Stimulated activated CD4-positive, alpha-beta T cell treated with anti-CD3 and anti-CD28 coated beads, Interleukin-15, amount 100 ng/mL, for 1 hour (primary cell): ENCODE results near the gene ANGPTL2.

ENCODE experiments used
- DNase-seq, 2 donors: peaks; one replicate each; pipeline ENCODE4 v3.0.0-alpha.2; 2020; ENCODE audit warnings: low read depth in 1 of 2, low spot score in 1 of 2

Gene ANGPTL2

DNA sequence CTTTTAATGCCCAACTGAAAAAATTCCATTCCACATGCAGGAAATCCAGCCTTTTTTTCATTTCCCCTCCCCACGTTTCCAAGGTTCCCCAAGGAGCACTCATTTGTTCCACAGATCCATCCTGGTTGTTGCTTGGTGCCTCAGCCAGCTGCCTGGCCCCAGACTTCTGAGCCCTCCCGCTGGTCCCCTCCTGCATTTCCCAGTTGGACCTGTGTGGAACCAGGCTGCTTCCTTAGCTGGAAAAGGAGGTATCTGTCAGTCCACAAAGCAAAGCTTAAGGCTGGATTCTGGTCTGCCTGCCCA is 44.8 kb downstream of the ANGPTL2 start:
- no peak for DNase-seq

DNA sequence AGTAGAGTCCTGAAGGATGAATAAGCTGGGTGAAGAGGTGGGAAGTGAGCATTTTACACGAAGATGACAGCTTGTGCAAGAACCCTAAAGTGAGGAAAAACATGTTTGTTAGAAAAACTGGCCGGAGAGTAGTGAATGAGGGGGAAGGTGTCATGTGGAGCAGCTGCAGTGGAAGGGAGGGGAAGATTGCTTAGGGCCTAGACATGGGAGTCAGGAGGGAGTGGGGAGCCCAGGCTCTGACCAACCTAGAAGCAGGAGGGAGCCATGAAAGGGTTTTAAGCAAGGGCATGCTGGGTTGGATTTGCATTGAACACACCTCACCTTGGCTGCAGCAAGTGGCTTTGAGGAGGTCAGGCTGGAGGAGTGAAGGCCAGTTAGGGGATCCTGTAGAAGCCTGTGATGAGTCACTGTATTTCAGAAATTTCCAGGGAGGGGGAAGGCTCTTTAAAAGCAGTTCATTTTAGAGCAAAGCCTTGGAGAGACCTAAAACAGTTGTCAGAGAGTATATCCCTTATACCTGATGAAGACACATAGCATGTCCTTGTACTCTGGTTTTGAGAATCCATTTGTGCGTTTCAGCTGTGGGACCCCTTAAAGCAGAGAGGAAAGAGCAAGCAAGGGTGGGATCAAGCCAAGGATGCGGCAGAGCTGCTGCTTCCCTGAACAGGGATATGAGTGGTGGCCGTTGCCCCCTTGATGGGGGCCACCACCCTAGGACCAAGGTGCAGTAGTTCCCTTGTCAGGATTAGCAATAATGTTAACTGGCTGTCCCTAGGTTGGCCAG is 45.4 kb downstream of the ANGPTL2 start:
- no peak for DNase-seq

GRCh38 chr9:127075624-127076372 is 46.6 kb downstream of the ANGPTL2 start:
- no peak for DNase-seq

- no peak for DNase-seq
These were observed 47.6 kb downstream of the ANGPTL2 start for GRCh38 chr9:127074561-127075548.

GRCh38 chr9:127067603-127068220 is 54.7 kb downstream of the ANGPTL2 start:
- no peak for DNase-seq

DNA sequence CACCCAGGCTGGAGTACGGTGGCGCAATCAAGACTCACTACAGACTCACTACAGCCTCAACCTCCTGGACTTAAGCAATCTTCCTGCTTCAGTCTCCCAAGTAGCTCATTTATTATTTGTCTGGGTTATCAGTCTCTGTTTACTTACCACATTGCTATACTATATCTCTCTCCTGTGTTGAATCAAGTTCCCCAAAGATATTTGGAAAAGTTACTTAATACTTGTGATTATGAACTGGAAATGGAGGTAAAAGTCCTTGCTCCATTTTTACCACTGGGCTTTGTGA is 55.6 kb downstream of the ANGPTL2 start:
- DNase-seq = no peak

- DNase-seq = no peak
These were observed 56.2 kb downstream of the ANGPTL2 start for GRCh38 chr9:127066060-127066850.

GRCh38 chr9:127065592-127065991 is 56.8 kb downstream of the ANGPTL2 start:
- no peak for DNase-seq

DNA sequence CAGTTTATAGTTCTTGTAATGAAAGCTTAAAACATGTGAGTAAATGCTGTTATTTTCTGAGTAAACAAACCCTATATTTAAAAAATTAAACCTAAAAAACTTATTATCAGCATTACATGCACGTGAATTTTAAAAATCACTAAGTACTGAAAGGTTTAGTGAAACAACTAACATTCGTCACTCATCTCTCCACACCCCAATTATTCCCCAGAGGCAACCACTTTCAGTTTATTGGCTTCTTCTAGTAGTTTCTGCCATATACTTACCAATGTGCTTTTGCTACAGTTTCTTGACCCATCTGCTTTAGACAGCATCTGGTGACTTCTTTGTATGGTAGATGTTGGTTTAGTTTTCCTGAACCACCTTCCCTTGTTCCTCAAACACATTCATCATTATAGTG is 58.1 kb downstream of the ANGPTL2 start:
- no peak for DNase-seq

DNA sequence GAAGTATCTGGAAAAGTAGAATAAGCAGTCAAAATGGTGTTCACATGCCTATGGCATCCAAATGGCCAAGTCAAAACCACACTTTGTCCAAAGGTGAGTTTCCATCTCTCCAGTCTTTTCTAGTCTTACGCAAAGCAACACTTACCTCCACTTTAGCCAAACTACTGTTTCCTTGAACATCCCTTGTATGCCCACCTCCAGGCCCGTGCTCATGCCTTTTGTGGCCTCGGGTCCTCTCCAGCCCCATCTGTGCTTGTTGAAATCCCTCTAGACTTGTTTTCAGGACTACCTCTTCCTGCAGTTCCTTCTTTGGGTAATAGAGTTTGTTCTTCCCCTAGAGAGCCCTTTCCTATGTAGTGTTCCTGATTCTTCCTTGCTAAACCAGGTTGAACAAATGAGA is 61.0 kb downstream of the ANGPTL2 start:
- DNase-seq = no peak

DNA sequence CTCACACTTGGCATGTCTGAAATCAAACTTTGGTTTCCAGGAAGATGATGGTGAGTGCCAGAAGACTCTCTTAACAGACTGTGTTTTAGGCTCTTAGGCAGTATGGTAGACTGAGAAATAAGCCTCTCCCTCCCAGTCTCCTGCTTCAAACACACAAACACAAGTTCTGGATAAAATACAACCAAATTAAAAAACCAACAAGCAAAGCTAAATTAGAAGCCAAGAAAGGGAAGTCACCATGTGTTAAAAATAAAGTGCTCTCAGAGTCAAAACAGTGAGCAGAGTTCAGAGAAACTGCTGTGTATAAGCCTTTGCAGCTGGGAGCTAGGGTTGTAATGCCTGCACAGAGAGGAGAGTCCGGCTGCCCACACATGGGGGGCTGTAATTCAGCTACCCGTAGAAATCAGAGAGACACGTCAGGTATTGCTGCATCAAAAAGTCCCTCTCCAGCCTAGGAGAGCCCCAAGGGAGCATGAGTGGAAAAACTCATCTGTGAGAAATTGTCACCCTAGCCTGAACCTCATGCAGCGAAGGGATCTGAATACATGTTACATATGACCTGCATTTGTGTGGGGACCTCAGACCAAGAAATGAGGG is 62.6 kb downstream of the ANGPTL2 start:
- DNase-seq = no peak

GRCh38 chr9:127059030-127059429 is 63.4 kb downstream of the ANGPTL2 start:
- DNase-seq = no peak

GRCh38 chr9:127058645-127059021 is 63.8 kb downstream of the ANGPTL2 start:
- no peak for DNase-seq

- no peak for DNase-seq
These were observed 64.3 kb downstream of the ANGPTL2 start for GRCh38 chr9:127058011-127058644.

- no peak for DNase-seq
These were observed 66.0 kb downstream of the ANGPTL2 start for GRCh38 chr9:127056446-127056845.

GRCh38 chr9:127055745-127056402 is 66.6 kb downstream of the ANGPTL2 start:
- DNase-seq = no peak

GRCh38 chr9:127053960-127054359 is 68.5 kb downstream of the ANGPTL2 start:
- DNase-seq = no peak

DNA sequence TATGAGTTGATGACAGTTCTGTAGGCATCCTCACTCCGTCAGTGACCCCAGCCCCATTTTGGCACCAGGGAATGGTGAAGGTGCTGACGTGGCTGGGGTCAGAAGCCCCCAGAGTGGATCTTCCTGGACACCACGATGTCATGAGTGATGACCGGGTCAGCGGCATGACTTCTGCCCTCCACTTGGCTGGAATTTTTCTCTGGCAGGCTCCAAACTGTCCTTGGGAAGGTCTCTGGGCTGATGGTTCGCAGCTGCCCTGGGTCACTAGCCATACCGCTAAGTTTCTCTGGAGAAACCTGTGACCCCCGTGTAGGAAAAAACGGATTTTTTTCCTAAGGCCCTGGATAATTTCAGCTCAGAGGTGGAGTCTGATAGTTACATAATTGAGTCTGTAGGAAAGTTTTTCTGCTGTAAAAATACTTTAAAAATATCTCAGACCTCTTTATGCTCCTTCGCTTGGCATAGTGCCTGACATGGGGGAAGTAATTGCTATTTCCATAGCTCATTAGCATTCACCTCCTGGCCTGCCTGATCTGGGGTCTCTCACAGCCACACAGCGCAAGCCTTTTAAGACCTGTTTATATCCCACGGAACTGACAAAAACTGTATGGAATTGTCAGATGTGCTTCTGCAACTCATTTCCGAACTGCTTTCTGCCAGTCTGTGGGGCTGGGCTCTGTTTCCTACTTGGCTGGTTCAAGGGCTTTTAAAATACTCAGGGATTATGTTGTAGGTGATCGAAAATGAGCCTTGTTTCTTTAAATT is 69.2 kb downstream of the ANGPTL2 start:
- DNase-seq = no peak
